Heart left ventricle (tissue), 16 donors: ENCODE data around the gene ELOB. TPM values are rescaled to one million over a fixed set of nuclear protein-coding genes. Genes with fewer than 3 reads are reported as not detected.
"Not testable (repeated sequence)": the region's sequence is repeated elsewhere in the genome, so short reads cannot be mapped to it uniquely, and the experiment has no call there.

Experiments used
- ATAC-seq, 4 donors: fragments of 200-7000 bp; cut with Tn5 transposase; one replicate each; pipeline ENCODE4 v1.9.1; 2020 to 2022; ENCODE audit warnings: moderate library complexity in 4 of 4, mild to moderate bottlenecking in 3 of 4, moderate number of reproducible peaks in 1 of 4
- DNase-seq, 5 donors: peaks; one replicate each; pipeline ENCODE4 v3.0.0-alpha.2; 2020
- H3K27ac ChIP-seq, 12 donors: fragments of 200-600 bp; sonication (generic) in 4 of 12; one replicate each; pipeline versions ENCODE4 v1.5.0 to v1.8.0; 2016 to 2022; ENCODE audit warnings: mild to moderate bottlenecking in 2 of 12
- H3K27me3 ChIP-seq, 9 donors: fragments of 200-600 bp; sonication (generic) in 2 of 9; one replicate each; pipeline versions ENCODE4 v1.5.1 to v1.8.0; 2016 to 2022; ENCODE audit warnings: mild to moderate bottlenecking in 3 of 9
- H3K36me3 ChIP-seq, 9 donors: fragments of 200-600 bp; sonication (generic) in 2 of 9; one replicate each; pipeline versions ENCODE4 v1.5.0 to v1.8.0; 2018 to 2022; ENCODE audit warnings: mild to moderate bottlenecking in 2 of 9
- H3K4me1 ChIP-seq, 12 donors: fragments of 200-600 bp; sonication (generic) in 4 of 12; one replicate each; pipeline versions ENCODE4 v1.5.0 to v1.8.0; 2016 to 2022; ENCODE audit warnings: mild to moderate bottlenecking in 3 of 12
- H3K4me3 ChIP-seq, 12 donors: fragments of 200-600 bp; sonication (generic) in 4 of 12; one replicate each; pipeline versions ENCODE4 v1.5.0 to v1.8.0; 2017 to 2022; ENCODE audit warnings: mild to moderate bottlenecking in 9 of 12, moderate library complexity in 4 of 12
- H3K9me3 ChIP-seq, 12 donors: fragments of 200-600 bp; sonication (generic) in 4 of 12; one replicate each; pipeline versions ENCODE4 v1.5.0 to v1.8.0; 2016 to 2022; ENCODE audit warnings: mild to moderate bottlenecking in 1 of 12
- POLR2A ChIP-seq, 2 donors: fragments of 450-650 bp; IDR thresholded peaks; one replicate each; pipeline ENCODE4 v1.6.1; 2017; ENCODE audit warnings: antibody characterized with exemption in 2 of 2, mild to moderate bottlenecking in 2 of 2, moderate library complexity in 2 of 2
- WGBS, 4 donors: extraction: QIAGEN DNeasy Blood & Tissue Kit in 2 of 4; methylation state at CpG; one replicate each; pipeline versions ENCODE4 v1.1.5 to v1.1.7; 2013 to 2018; 5-methylcytosine and 5-hydroxymethylcytosine counted together
- intact Hi-C, 10 donors: fragments of 100-400 bp; cut with DNase I; formaldehyde crosslinking; loops; one replicate each; pipeline versions ENCODE4 v1.11.1 to v1.14.2; 2022
- polyA plus RNA-seq, 2 donors: library from polyadenylated mRNA; stranded (reverse); fragments of 200-250 nt; gene quantifications; one replicate each; pipeline ENCODE4 v1.2.3, GENCODE V29; 2013
- total RNA-seq, 9 donors: library from RNA; depleted of rRNA in 2 of 9; stranded (reverse); fragments of >200 nt in 2 of 9; fragmentation: NEBNext Ultra II Directional in 3 of 9; extraction: Animal tissue kit (Norgen Biotek cat#: 25700) in 3 of 9; gene quantifications; one replicate each; pipeline versions ENCODE4 v1.1.0 to v1.2.4, GENCODE V29; 2016 to 2023
- TF ChIP-seq, protein P1 (sequence below), 12 donors: fragments of 200-600 bp; sonication (generic) in 4 of 12; IDR thresholded peaks; one replicate each; pipeline versions ENCODE4 v1.5.0 to v1.8.0; 2018 to 2022; ENCODE audit warnings: antibody characterized with exemption in 12 of 12, mild to moderate bottlenecking in 5 of 12
- donor health status: ischemic (EF 13 %, LVEDD 7.1; RV severe dilation, severe dysfunction).
- donor health status: healthy with polysubstance abuse.
- donor health status: DM: no; HTN: yes; CAD: no.
- donor health status: DM: no; HTN: no; CAD: no.
- donor health status: ischemic (EF 25% LVEDD 6.9; RV normal size, moderate dysfunction).
- donor health status: ischemic (EF 25% LVEDD 5.7; RV mildly dilated, moderate dysfunction).
- donor health status: healthy.
- donor health status: DM: yes; HTN: yes; CAD: no.
- donor health status: ischemic (EF 35%, LVEDD 5.7; RV mildly dilated, moderate dysfunction).
- donor health status: nonischemic (EF 11% LVEDD 7.7; RV severe dilation, severe dysfunction).
- donor health status: DM: yes; HTN: yes; CAD: no.
- donor health status: PGD.
- donor health status: ischemic (EF 29% LVEDD 5.4; RV normal size, mild dysfunction).
- donor health status: nonischemic (EF 23%, LVEDD 6.1; RV moderate dilation, normal function).

ELOB gene
- total and polyA plus RNA-seq, 11 donors, result 213 to 1,067 (median 325) TPM

- peaks cover 0 to 22% (median 13%) of the 10 kb centered on the region in 12 donors for H3K4me1 ChIP-seq
- WGBS, 4 donors, result 74 to 83% (median 77%) methylated on average over 7 of the region's 7 CpGs
- ATAC-seq, result no peak
- no peaks in the 10 kb centered on the region for H3K9me3 ChIP-seq
- TF ChIP-seq POLR2A (IDR thresholded peaks at IDR 0.05), result no peak
- TF ChIP-seq, protein P1, sequence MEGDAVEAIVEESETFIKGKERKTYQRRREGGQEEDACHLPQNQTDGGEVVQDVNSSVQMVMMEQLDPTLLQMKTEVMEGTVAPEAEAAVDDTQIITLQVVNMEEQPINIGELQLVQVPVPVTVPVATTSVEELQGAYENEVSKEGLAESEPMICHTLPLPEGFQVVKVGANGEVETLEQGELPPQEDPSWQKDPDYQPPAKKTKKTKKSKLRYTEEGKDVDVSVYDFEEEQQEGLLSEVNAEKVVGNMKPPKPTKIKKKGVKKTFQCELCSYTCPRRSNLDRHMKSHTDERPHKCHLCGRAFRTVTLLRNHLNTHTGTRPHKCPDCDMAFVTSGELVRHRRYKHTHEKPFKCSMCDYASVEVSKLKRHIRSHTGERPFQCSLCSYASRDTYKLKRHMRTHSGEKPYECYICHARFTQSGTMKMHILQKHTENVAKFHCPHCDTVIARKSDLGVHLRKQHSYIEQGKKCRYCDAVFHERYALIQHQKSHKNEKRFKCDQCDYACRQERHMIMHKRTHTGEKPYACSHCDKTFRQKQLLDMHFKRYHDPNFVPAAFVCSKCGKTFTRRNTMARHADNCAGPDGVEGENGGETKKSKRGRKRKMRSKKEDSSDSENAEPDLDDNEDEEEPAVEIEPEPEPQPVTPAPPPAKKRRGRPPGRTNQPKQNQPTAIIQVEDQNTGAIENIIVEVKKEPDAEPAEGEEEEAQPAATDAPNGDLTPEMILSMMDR (IDR thresholded peaks at IDR 0.05), result no peak
- H3K27me3 ChIP-seq, result peaks cover 0 to 8% (median 0%) of the 10 kb centered on the region in 9 donors
- intact Hi-C loops, result loop anchor here in 1 of 10 donors (5.0 kb wide), 1 partner anchor 42 kb away; the partner anchor contains the start of gene KCTD5
- no peak overlapping the region for H3K27ac ChIP-seq
- H3K36me3 ChIP-seq, result no peaks in the 10 kb centered on the region
- DNase-seq, result no peak
- no peak overlapping the region for H3K4me3 ChIP-seq
Observed at GRCh38 chr16:2724088-2724676, 52.9 kb downstream of the ELOB start.

GRCh38 chr16:2721634-2722173 is 55.4 kb downstream of the ELOB start:
- peak in 1 of 5 donors; percentile 14 for DNase-seq
- peak overlapping the region; percentile 48 to 90 (median 66) for H3K4me3 ChIP-seq
- not testable (repeated sequence) for H3K9me3 ChIP-seq, H3K27me3 ChIP-seq, ATAC-seq, H3K36me3 ChIP-seq
- TF ChIP-seq, protein P1 (IDR thresholded peaks at IDR 0.05), result peak in 1 of 12 donors; percentile 6
- peaks cover 0 to 26% (median 13%) of the 10 kb centered on the region in 12 donors for H3K4me1 ChIP-seq
- 34 to 47% (median 44%) methylated on average over 10 to 14 of the region's 14 CpGs for WGBS, 4 donors
- peak overlapping the region in 8 of 12 donors; percentile 60 to 85 (median 78) for H3K27ac ChIP-seq
- intact Hi-C loops, result loop anchor here in 2 of 10 donors (1.0 to 5.0 kb wide), 4 partner anchors 31 to 55 kb away; partner anchors contain the start of genes KCTD5 (in 2 of the 2), ELOB (in 1 of the 2) and SRRM2 (in 1 of the 2)

Other genes starting within 250 kb of the ELOB start
- gene CEMP1, start 245.9 kb downstream of the ELOB start, total RNA-seq, result under 1 TPM in 1 of 9 donors, not detected in 8; 0.18 TPM
- gene CEMP1, start 245.9 kb downstream of the ELOB start, polyA plus RNA-seq, result under 1 TPM; 0.04 to 0.27 TPM
- 10 to 100 TPM; 29.1 to 54.1 (median 40.4) TPM for gene PDPK1, start 239.3 kb downstream of the ELOB start, total RNA-seq
- 10 to 100 TPM; 12.3 to 32.3 TPM for gene PDPK1, start 239.3 kb downstream of the ELOB start, polyA plus RNA-seq
- gene KCTD5, start 94.8 kb downstream of the ELOB start, total RNA-seq, result 10 to 100 TPM in 6 of 9 donors, 1 to 10 TPM in 3; 9.1 to 24.3 (median 11.1) TPM
- gene KCTD5, start 94.8 kb downstream of the ELOB start, polyA plus RNA-seq, result 10 to 100 TPM in 1 of 2 donors, 1 to 10 TPM in 1; 6.2 to 15.7 TPM
- gene PRSS27, start 57.1 kb downstream of the ELOB start, total RNA-seq, result 1 to 10 TPM in 1 of 9 donors, under 1 TPM in 5, not detected in 3; 0.19 to 1.3 (median 0.53) TPM
- gene PRSS27, start 57.1 kb downstream of the ELOB start, polyA plus RNA-seq, result under 1 TPM; 0.25 to 0.38 TPM
- gene SRRM2, start 24.6 kb downstream of the ELOB start, total RNA-seq, result 100 to 1,000 TPM; 112 to 315 (median 233) TPM
- 100 to 1,000 TPM; 196 to 540 TPM for gene SRRM2, start 24.6 kb downstream of the ELOB start, polyA plus RNA-seq
- not detected for gene PRSS33, start 10.3 kb upstream of the ELOB start, total RNA-seq
- not detected for gene PRSS33, start 10.3 kb upstream of the ELOB start, polyA plus RNA-seq
- gene PRSS41, start 21.2 kb upstream of the ELOB start, total RNA-seq, result not detected
- gene PRSS41, start 21.2 kb upstream of the ELOB start, polyA plus RNA-seq, result not detected
- not detected for gene PRSS21, start 40.0 kb upstream of the ELOB start, total RNA-seq
- gene PRSS21, start 40.0 kb upstream of the ELOB start, polyA plus RNA-seq, result not detected
- gene ZG16B, start 53.0 kb upstream of the ELOB start, total RNA-seq, result 1 to 10 TPM in 1 of 9 donors, under 1 TPM in 1, not detected in 7; 0.50 to 3.0 TPM
- gene ZG16B, start 53.0 kb upstream of the ELOB start, polyA plus RNA-seq, result not detected
- not detected for gene PRSS22, start 80.9 kb upstream of the ELOB start, total RNA-seq
- gene PRSS22, start 80.9 kb upstream of the ELOB start, polyA plus RNA-seq, result not detected
- 10 to 100 TPM; 20.1 to 64.1 (median 22.6) TPM for gene FLYWCH2, start 105.9 kb upstream of the ELOB start, total RNA-seq
- 10 to 100 TPM; 35.3 to 53.4 TPM for gene FLYWCH2, start 105.9 kb upstream of the ELOB start, polyA plus RNA-seq
- gene FLYWCH1, start 134.7 kb upstream of the ELOB start, total RNA-seq, result 10 to 100 TPM; 26.3 to 48.4 (median 34.2) TPM
- gene FLYWCH1, start 134.7 kb upstream of the ELOB start, polyA plus RNA-seq, result 10 to 100 TPM; 28.3 to 29.1 TPM
- gene KREMEN2, start 187.0 kb upstream of the ELOB start, total RNA-seq, result under 1 TPM in 1 of 9 donors, not detected in 8; 0.27 TPM
- gene KREMEN2, start 187.0 kb upstream of the ELOB start, polyA plus RNA-seq, result not detected
- 10 to 100 TPM in 1 of 9 donors, 1 to 10 TPM in 8; 6.9 to 16.3 (median 9.0) TPM for gene PAQR4, start 192.1 kb upstream of the ELOB start, total RNA-seq
- gene PAQR4, start 192.1 kb upstream of the ELOB start, polyA plus RNA-seq, result 10 to 100 TPM in 1 of 2 donors, 1 to 10 TPM in 1; 8.1 to 15.2 TPM
- 10 to 100 TPM in 1 of 9 donors, 1 to 10 TPM in 4, under 1 TPM in 4; 0.72 to 11.9 (median 1.2) TPM for gene PKMYT1, start 203.2 kb upstream of the ELOB start, total RNA-seq
- gene PKMYT1, start 203.2 kb upstream of the ELOB start, polyA plus RNA-seq, result 1 to 10 TPM; 1.3 to 2.5 TPM
- gene CLDN9, start 235.6 kb upstream of the ELOB start, total RNA-seq, result 1 to 10 TPM in 2 of 9 donors, under 1 TPM in 7; 0.13 to 2.0 (median 0.75) TPM
- gene CLDN9, start 235.6 kb upstream of the ELOB start, polyA plus RNA-seq, result 1 to 10 TPM in 1 of 2 donors, under 1 TPM in 1; 0.62 to 1.7 TPM
- not detected for gene CLDN6, start 240.9 kb upstream of the ELOB start, total RNA-seq
- gene CLDN6, start 240.9 kb upstream of the ELOB start, polyA plus RNA-seq, result under 1 TPM in 1 of 2 donors, not detected in 1; 0.04 TPM
- 100 to 1,000 TPM in 3 of 9 donors, 10 to 100 TPM in 6; 27.8 to 289 (median 92.4) TPM for gene TNFRSF12A, start 243.1 kb upstream of the ELOB start, total RNA-seq
- gene TNFRSF12A, start 243.1 kb upstream of the ELOB start, polyA plus RNA-seq, result 100 to 1,000 TPM; 260 to 824 TPM
- gene HCFC1R1, start 246.7 kb upstream of the ELOB start, total RNA-seq, result 10 to 100 TPM; 32.8 to 66.7 (median 50.5) TPM
- 100 to 1,000 TPM in 1 of 2 donors, 10 to 100 TPM in 1; 54.6 to 189 TPM for gene HCFC1R1, start 246.7 kb upstream of the ELOB start, polyA plus RNA-seq
- gene THOC6, start 246.8 kb upstream of the ELOB start, total RNA-seq, result 10 to 100 TPM in 4 of 9 donors, 1 to 10 TPM in 5; 6.9 to 14.0 (median 9.4) TPM
- gene THOC6, start 246.8 kb upstream of the ELOB start, polyA plus RNA-seq, result 10 to 100 TPM; 15.4 to 23.0 TPM